SK-N-DZ (cell line): ENCODE data around the gene THBS3. TPM values are rescaled to one million over a fixed set of nuclear protein-coding genes. Genes with fewer than 3 reads are reported as not detected.
"Not testable (repeated sequence)": the region's sequence is repeated elsewhere in the genome, so short reads cannot be mapped to it uniquely, and the experiment has no call there.

Experiments
- DNase-seq: peaks from one replicate; pipeline ENCODE4 v3.0.0-alpha.2; 2015; ENCODE audit warnings: low spot score
- polyA plus RNA-seq, 2 experiments: library from polyadenylated mRNA; depleted of rRNA; stranded (reverse); fragments of >200 nt; gene quantifications; 2 replicates each; pipeline ENCODE4 v1.2.3, GENCODE V29; 2014

Gene THBS3
- polyA plus RNA-seq (2014; cell fraction: cytosol; rRNA removed) = 18.6 and 19.3 TPM in 2 replicates
- polyA plus RNA-seq (2014; cell fraction: nucleus; rRNA removed) = 161 and 164 TPM in 2 replicates

- DNase-seq = peak; percentile 54
Measured at GRCh38 chr1:155207806-155208540, at the start of gene THBS3. TSS of gene THBS3 (minus strand) at chr1:155207897. CDS start at chr1:155207876, 21 bp downstream.

- DNase-seq = no peak
Measured at GRCh38 chr1:155256058-155256852, 48.6 kb upstream of the THBS3 start.

- peak; percentile 94 for DNase-seq
Measured at GRCh38 chr1:155255243-155256007, 47.7 kb upstream of the THBS3 start, which contains the start of gene ENTREP3. TSS of gene ENTREP3 (minus strand) at chr1:155255483. CDS start at chr1:155254877, 606 bp downstream.

GRCh38 chr1:155254714-155255242, 47.1 kb upstream of the THBS3 start:
- DNase-seq = peak; percentile 55

- peak; percentile 40 for DNase-seq
Measured at GRCh38 chr1:155254228-155254713, 46.6 kb upstream of the THBS3 start.

GRCh38 chr1:155253797-155254196, 46.1 kb upstream of the THBS3 start:
- no peak for DNase-seq

GRCh38 chr1:155253208-155253607, 45.5 kb upstream of the THBS3 start:
- peak; percentile 78 for DNase-seq

- no peak for DNase-seq
Measured at GRCh38 chr1:155251566-155251965, 43.9 kb upstream of the THBS3 start.

- peak; percentile 95 for DNase-seq
Measured at GRCh38 chr1:155250633-155251449, 43.1 kb upstream of the THBS3 start.

GRCh38 chr1:155250246-155250632, 42.5 kb upstream of the THBS3 start:
- no peak for DNase-seq

GRCh38 chr1:155247667-155248553, 40.2 kb upstream of the THBS3 start:
- DNase-seq = no peak

- not testable (repeated sequence) for DNase-seq
Measured at GRCh38 chr1:155246796-155247195, 39.1 kb upstream of the THBS3 start.

GRCh38 chr1:155245163-155245524, 37.4 kb upstream of the THBS3 start:
- no peak for DNase-seq

GRCh38 chr1:155244368-155245162, 36.9 kb upstream of the THBS3 start:
- peak; percentile 100 for DNase-seq

GRCh38 chr1:155242805-155243358, 35.2 kb upstream of the THBS3 start:
- DNase-seq = no peak

GRCh38 chr1:155241841-155242264, 34.2 kb upstream of the THBS3 start:
- no peak for DNase-seq

- DNase-seq = peak; percentile 87
Measured at GRCh38 chr1:155241069-155241679, 33.5 kb upstream of the THBS3 start.

GRCh38 chr1:155236451-155236850, 28.8 kb upstream of the THBS3 start:
- DNase-seq = no peak
